ENCODE data around the gene CYP4F22. TPM values are rescaled to one million over a fixed set of nuclear protein-coding genes. Genes with fewer than 3 reads are reported as not detected.
A peak's percentile ranks its signal among the peaks of the same experiment; 100 is the strongest.

CYP4F22 gene
- total RNA-seq, 4 donors from 2014 or later: 0.11 TPM; not detected in 3

- Histone ChIP-seq H3K27ac (no peak overlapping the region), H3K36me3 (no peaks in the 10 kb centered on the region), H3K27me3 (no peaks in the 10 kb centered on the region), H3K4me1 (no peaks in the 10 kb centered on the region), H3K4me3 (replicated peaks in 1 of 3) (no peak overlapping the region), H3K9me3 (no peaks in the 10 kb centered on the region)
- WGBS, 2 donors: 76 to 78% methylated on average over 12 of the region's 12 CpGs
- TF ChIP-seq POLR2A (IDR thresholded peaks at IDR 0.05) (no peak), CTCF (IDR thresholded peaks at IDR 0.05) (no peak)
- no peak for DNase-seq
- intact Hi-C loops (cut with DNase I): no loop called here
Measured at GRCh38 chr19:15576526-15577156, 68.3 kb downstream of the CYP4F22 start.

DNA sequence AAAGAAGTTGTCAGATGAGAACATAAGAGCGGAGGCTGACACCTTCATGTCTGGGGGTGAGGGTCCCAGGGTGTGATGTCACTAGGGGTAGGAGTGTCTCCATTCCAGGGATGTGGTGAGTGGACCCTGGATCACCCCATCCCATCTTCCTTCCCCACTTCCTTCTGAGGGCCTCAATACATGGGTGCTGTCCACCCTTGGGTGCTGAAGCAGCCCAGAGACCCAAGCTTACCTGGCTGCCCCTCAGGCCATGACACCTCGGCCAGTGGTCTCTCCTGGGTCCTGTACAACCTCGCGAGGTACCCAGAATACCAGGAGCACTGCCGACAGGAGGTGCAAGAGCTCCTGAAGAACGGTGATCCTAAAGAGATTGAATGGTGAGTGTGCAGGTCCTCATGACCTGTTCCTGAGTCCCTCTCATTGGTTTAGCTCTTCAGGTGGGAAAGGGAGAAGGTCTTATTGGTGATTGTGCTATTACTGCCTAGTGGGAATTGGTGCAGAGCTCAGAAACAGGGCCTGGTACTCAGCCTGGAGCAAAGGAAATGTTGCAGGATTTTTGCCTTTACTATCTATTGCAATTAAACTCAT is 69.0 kb downstream of the CYP4F22 start:
- WGBS, 2 donors: 61 to 79% methylated on average over 4 to 6 of the region's 6 CpGs
- Histone ChIP-seq H3K9me3 (no peaks in the 10 kb centered on the region), H3K4me3 (replicated peaks in 1 of 3) (no peak overlapping the region), H3K4me1 (no peaks in the 10 kb centered on the region), H3K27me3 (no peaks in the 10 kb centered on the region), H3K36me3 (no peaks in the 10 kb centered on the region), H3K27ac (no peak overlapping the region)
- DNase-seq: no peak
- no peak for TF ChIP-seq POLR2A (IDR thresholded peaks at IDR 0.05)
- no peak for TF ChIP-seq CTCF (IDR thresholded peaks at IDR 0.05)
- intact Hi-C loops (cut with DNase I): no loop called here

DNA sequence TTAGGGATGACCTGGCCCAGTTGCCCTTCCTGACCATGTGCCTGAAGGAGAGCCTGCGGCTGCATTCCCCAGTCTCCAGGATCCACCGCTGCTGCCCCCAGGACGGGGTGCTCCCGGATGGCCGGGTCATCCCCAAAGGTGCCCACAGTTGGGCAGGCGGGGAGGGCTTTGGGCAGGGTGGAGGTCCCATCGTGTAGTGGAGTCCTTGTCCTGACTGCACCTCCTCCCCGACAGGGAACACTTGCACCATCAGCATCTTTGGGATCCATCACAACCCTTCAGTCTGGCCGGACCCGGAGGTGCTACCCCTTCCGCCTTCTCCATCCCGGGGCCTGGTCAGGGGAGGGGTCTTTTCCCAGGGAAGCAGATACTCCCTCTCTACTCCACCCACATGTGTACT is 75.0 kb downstream of the CYP4F22 start:
- H3K36me3 ChIP-seq: no peaks in the 10 kb centered on the region
- intact Hi-C loops (cut with DNase I): no loop called here
- no peak for TF ChIP-seq CTCF (IDR thresholded peaks at IDR 0.05)
- TF ChIP-seq POLR2A (IDR thresholded peaks at IDR 0.05): no peak
- H3K9me3 ChIP-seq: no peaks in the 10 kb centered on the region
- H3K4me1 ChIP-seq: peaks cover 0 to 4% of the 10 kb centered on the region in 2 donors
- peaks cover 6% of the 10 kb centered on the region for H3K27me3 ChIP-seq
- WGBS, 2 donors: 77 to 87% methylated on average over 4 to 11 of the region's 12 CpGs
- H3K27ac ChIP-seq: no peak overlapping the region
- DNase-seq: no peak
- no peak overlapping the region for H3K4me3 ChIP-seq (replicated peaks in 1 of 3)

DNA sequence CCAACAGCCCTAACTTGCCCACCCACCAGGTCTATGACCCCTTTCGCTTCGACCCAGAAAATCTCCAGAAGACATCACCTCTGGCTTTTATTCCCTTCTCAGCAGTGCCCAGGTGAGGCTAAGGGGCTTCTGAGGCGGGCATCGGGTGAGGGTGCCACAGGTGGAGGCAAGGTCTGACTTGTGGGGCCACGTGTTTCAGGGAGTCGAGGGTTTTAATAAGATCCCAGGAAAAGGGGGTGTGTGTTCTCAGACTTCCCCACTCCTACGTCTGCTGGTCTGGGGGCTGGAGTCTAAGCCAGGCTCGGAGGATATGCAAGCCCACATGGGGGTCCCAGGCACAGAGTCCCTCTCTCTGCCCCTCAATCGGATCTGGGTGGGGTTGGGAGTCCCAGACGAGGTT is 75.8 kb downstream of the CYP4F22 start:
- no peaks in the 10 kb centered on the region for H3K36me3 ChIP-seq
- H3K27ac ChIP-seq: no peak overlapping the region
- no peaks in the 10 kb centered on the region for H3K9me3 ChIP-seq
- intact Hi-C loops (cut with DNase I): no loop called here
- WGBS, 2 donors: 46 to 52% methylated on average over 8 of the region's 10 CpGs
- H3K4me1 ChIP-seq: peaks cover 0 to 4% of the 10 kb centered on the region in 2 donors
- TF ChIP-seq CTCF (IDR thresholded peaks at IDR 0.05) (no peak), POLR2A (IDR thresholded peaks at IDR 0.05) (no peak)
- DNase-seq: no peak
- peaks cover 6% of the 10 kb centered on the region for H3K27me3 ChIP-seq
- no peak overlapping the region for H3K4me3 ChIP-seq (replicated peaks in 1 of 3)

DNA sequence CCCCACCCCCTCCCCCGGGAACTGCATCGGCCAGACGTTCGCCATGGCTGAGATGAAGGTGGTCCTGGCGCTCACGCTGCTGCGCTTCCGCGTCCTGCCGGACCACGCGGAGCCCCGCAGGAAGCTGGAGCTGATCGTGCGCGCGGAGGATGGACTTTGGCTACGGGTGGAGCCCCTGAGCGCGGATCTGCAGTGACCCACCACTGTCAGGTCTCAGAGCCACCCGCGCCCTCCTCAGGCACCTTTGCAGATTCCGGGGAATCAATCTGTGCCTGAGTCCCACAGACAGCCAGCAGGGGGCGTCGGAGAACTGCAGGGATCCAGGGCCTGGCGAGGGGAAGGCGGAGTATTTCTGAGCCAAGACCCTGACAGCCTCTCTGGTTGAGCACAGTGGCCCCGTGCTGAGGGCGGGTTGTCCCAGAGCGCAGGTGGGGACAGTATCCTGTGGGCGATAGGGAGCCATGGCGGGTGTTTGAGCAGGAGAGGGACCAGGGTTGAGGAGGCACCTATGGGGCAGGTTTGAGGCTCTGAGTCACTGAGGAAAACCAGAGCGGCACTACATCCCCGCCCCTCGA is 76.3 kb downstream of the CYP4F22 start:
- Histone ChIP-seq H3K27me3 (peaks cover 6% of the 10 kb centered on the region), H3K9me3 (no peaks in the 10 kb centered on the region), H3K27ac (no peak overlapping the region), H3K36me3 (no peaks in the 10 kb centered on the region), H3K4me3 (replicated peaks in 1 of 3) (no peak overlapping the region), H3K4me1 (peaks cover 0 to 4% of the 10 kb centered on the region in 2 donors)
- TF ChIP-seq POLR2A (IDR thresholded peaks at IDR 0.05) (no peak), CTCF (IDR thresholded peaks at IDR 0.05) (peak; percentile 61 to 95 (median 73))
- WGBS, 2 donors: 20 to 32% methylated on average over 8 to 14 of the region's 35 CpGs
- peak; percentile 73 to 80 for DNase-seq
- intact Hi-C loops (cut with DNase I): no loop called here

Data from thyroid gland (tissue), 4 donors.